Activated CD4-positive, alpha-beta T cell treated with anti-CD3 and anti-CD28 coated beads, Interleukin-2, Interleukin-6, amounts not matched to agents 100 ng/mL and 50 ng/mL, durations not matched to agents 16 hours and 8 hours (primary cell): ENCODE data around the gene CRBN.
A peak's percentile ranks its signal among the peaks of the same experiment; 100 is the strongest.

Experiments
- DNase-seq: peaks from one replicate; pipeline ENCODE4 v3.0.0-alpha.2; 2020

CRBN gene

GRCh38 chr3:3109407-3110298, 69.8 kb downstream of the CRBN start:
- peak; percentile 56 for DNase-seq

- no peak for DNase-seq
Measured at GRCh38 chr3:3107858-3108257, 71.6 kb downstream of the CRBN start.

- DNase-seq: no peak
Measured at GRCh38 chr3:3107181-3107580, 72.3 kb downstream of the CRBN start.

- DNase-seq: no peak
Measured at GRCh38 chr3:3105815-3106214, 73.7 kb downstream of the CRBN start.

- no peak for DNase-seq
Measured at GRCh38 chr3:3105246-3105645, 74.2 kb downstream of the CRBN start.

GRCh38 chr3:3102751-3103150, 76.7 kb downstream of the CRBN start:
- no peak for DNase-seq

- DNase-seq: no peak
Measured at GRCh38 chr3:3101660-3102458, 77.6 kb downstream of the CRBN start.
